PC-3 (cell line): Measurements from ENCODE around the gene SAMD4A.

ENCODE experiments used
- CTCF ChIP-seq: fragments of 300-600 bp; sonication (generic); conservative IDR thresholded peaks from 2 replicates; pipeline ENCODE4 v1.5.1; 2017; ENCODE audit warnings: antibody characterized with exemption, low read depth, mild to moderate bottlenecking, low read length
- EZH2 ChIP-seq: fragments of 300-600 bp; sonication (generic); IDR thresholded peaks from one replicate; pipeline ENCODE4 v1.6.1; 2017; ENCODE audit warnings: antibody characterized with exemption, mild to moderate bottlenecking, low read length; ENCODE audit not compliant: unreplicated experiment
- EZH2phosphoT487 ChIP-seq: fragments of 300-600 bp; sonication (generic); IDR thresholded peaks from 2 replicates; pipeline ENCODE4 v1.6.1; 2018; ENCODE audit warnings: mild to moderate bottlenecking, antibody characterized with exemption, low read length, borderline replicate concordance

- no peak for TF ChIP-seq CTCF
- TF ChIP-seq EZH2 = no peak
- no peak for TF ChIP-seq EZH2phosphoT487
Measured at GRCh38 chr14:54708982-54709381, 142.1 kb downstream of the SAMD4A start.
